Ovary (tissue), 9 donors: Measurements from ENCODE around the gene PREB. TPM values are rescaled to one million over a fixed set of nuclear protein-coding genes. Genes with fewer than 3 reads are reported as not detected.

Experiments used
- DNase-seq, 5 donors: peaks; one replicate each; pipeline ENCODE4 v3.0.0-alpha.2; 2019 to 2020
- H3K27ac ChIP-seq, 2 donors: fragments of 200-600 bp; one replicate each; pipeline versions ENCODE4 v1.5.1 to v1.8.0; 2019 to 2022
- H3K27me3 ChIP-seq: fragments of 200-600 bp; one replicate; pipeline ENCODE4 v1.8.0; 2022
- H3K36me3 ChIP-seq: fragments of 200-600 bp; sonication (generic); one replicate; pipeline ENCODE4 v1.5.1; 2019
- H3K4me1 ChIP-seq: one replicate; pipeline ENCODE4 v1.8.1; 2013; ENCODE audit warnings: mild to moderate bottlenecking, moderate library complexity; ENCODE audit not compliant: insufficient read depth
- H3K4me3 ChIP-seq: fragments of 200-600 bp; sonication (generic); one replicate; pipeline ENCODE4 v1.5.1; 2017
- H3K9me3 ChIP-seq, 2 donors: fragments of 200-600 bp in 1 of 2; sonication (generic) in 1 of 2; one replicate each; pipeline versions ENCODE4 v1.5.1 to v1.8.1; 2013 to 2019; ENCODE audit warnings: mild to moderate bottlenecking in 1 of 2, moderate library complexity in 1 of 2
- CTCF ChIP-seq, 3 donors: fragments of 450-650 bp in 2 of 3; fragments of 200-600 bp in 1 of 3; IDR thresholded peaks; one replicate each; pipeline versions ENCODE4 v1.5.1 to v1.8.0; 2016 to 2022; ENCODE audit warnings: antibody characterized with exemption in 3 of 3, mild to moderate bottlenecking in 1 of 3
- EP300 ChIP-seq: sonication (generic); formaldehyde crosslinking; IDR thresholded peaks from one replicate; pipeline ENCODE4 v1.6.1; 2017; ENCODE audit warnings: antibody characterized with exemption
- POLR2A ChIP-seq: fragments of 450-650 bp; IDR thresholded peaks from one replicate; pipeline ENCODE4 v1.6.1; 2017; ENCODE audit warnings: antibody characterized with exemption, mild to moderate bottlenecking, moderate library complexity
- WGBS, 3 donors: extraction: QIAGEN DNeasy Blood & Tissue Kit in 1 of 3; methylation state at CpG; one replicate each; pipeline versions ENCODE4 v1.1.5 to v1.1.7; 2013 to 2017; 5-methylcytosine and 5-hydroxymethylcytosine counted together
- intact Hi-C, 4 donors: fragments of 100-400 bp; cut with DNase I; formaldehyde crosslinking; loops; one replicate each; pipeline versions ENCODE4 v1.11.0 to v1.15.1; 2022 to 2023
- polyA plus RNA-seq, 2 donors: library from polyadenylated mRNA; stranded (reverse); fragments of 200-250 nt in 1 of 2; fragments of 350-450 nt in 1 of 2; fragmentation: Illumina TruSeq in 1 of 2; extraction: RNeasy Lipid Tissue Mini Kit (QIAGEN cat#74804) in 1 of 2; gene quantifications; one replicate each; pipeline ENCODE4 v1.2.3, GENCODE V29; 2013 to 2014
- total RNA-seq, 7 donors: library from RNA; depleted of rRNA in 2 of 7; stranded (reverse); fragments of >200 nt in 2 of 7; fragmentation: NEBNext Ultra II Directional in 3 of 7; extraction: Animal tissue kit (Norgen Biotek cat#: 25700) in 3 of 7; gene quantifications; one replicate each; pipeline versions ENCODE4 v1.1.0 to v1.2.4, GENCODE V29; 2016 to 2023
- donor health status: DM: no; HTN: no; CAD: no; lungs with moderate emphysema.
- donor health status: DM: no; HTN: no; CAD: no.
- donor health status: Bipolar disorder and iron deficiency.
- donor health status: DM: yes; HTN: yes; CAD: no.
- donor health status: DM: no; HTN: no; CAD: no.
- donor health status: DM: yes; HTN: yes; CAD: no.

The PREB gene
- total and polyA plus RNA-seq, 9 donors = 42.7 to 113 (median 67.2) TPM

- intact Hi-C loops = loop anchor here (2.0 to 10.0 kb wide), 5 partner anchors 36 to 125 kb away; partner anchors contain the start of genes AGBL5 (in 2 of the 4), MAPRE3 (in 2 of the 4) and TMEM214 (in 2 of the 4)
- H3K27ac ChIP-seq = no peak overlapping the region
- H3K4me3 ChIP-seq = no peak overlapping the region
- H3K4me1 ChIP-seq = peaks cover 3% of the 10 kb centered on the region
- no peak for DNase-seq
- TF ChIP-seq POLR2A = no peak
- TF ChIP-seq CTCF (IDR thresholded peaks at IDR 0.05) = no peak
- TF ChIP-seq EP300 = no peak
- no peaks in the 10 kb centered on the region for H3K36me3 ChIP-seq
- no peaks in the 10 kb centered on the region for H3K27me3 ChIP-seq
- WGBS, 3 donors = 67 to 75% (median 71%) methylated on average over 5 of the region's 5 CpGs
- no peaks in the 10 kb centered on the region for H3K9me3 ChIP-seq
Observed at GRCh38 chr2:27087823-27088410, 46.5 kb downstream of the PREB start.

- intact Hi-C loops = loop anchor here (2.0 to 10.0 kb wide), 5 partner anchors 35 to 124 kb away; partner anchors contain the start of genes AGBL5 (in 2 of the 4), MAPRE3 (in 2 of the 4) and TMEM214 (in 2 of the 4)
- TF ChIP-seq EP300 = no peak
- TF ChIP-seq POLR2A = no peak
- no peak for TF ChIP-seq CTCF (IDR thresholded peaks at IDR 0.05)
- H3K36me3 ChIP-seq = no peaks in the 10 kb centered on the region
- H3K4me3 ChIP-seq = peak within 1 kb of the TSS; percentile 61
- WGBS, 3 donors = 11 to 12% (median 11%) methylated on average over 42 to 54 of the region's 54 CpGs
- peak within 1 kb of the TSS; percentile 59 to 70 for H3K27ac ChIP-seq
- H3K27me3 ChIP-seq = no peaks in the 10 kb centered on the region
- DNase-seq = peak; percentile 54 to 73 (median 67)
- H3K4me1 ChIP-seq = peaks cover 3% of the 10 kb centered on the region
- no peaks in the 10 kb centered on the region for H3K9me3 ChIP-seq
Observed at GRCh38 chr2:27086724-27087593, 47.5 kb downstream of the PREB start, which contains the start of gene KHK. KHK (plus strand) TSS chr2:27086772; CDS start chr2:27087260, 488 bp downstream.

- no peaks in the 10 kb centered on the region for H3K36me3 ChIP-seq
- H3K9me3 ChIP-seq = no peaks in the 10 kb centered on the region
- H3K27me3 ChIP-seq = no peaks in the 10 kb centered on the region
- TF ChIP-seq EP300 (no peak), POLR2A (peak; percentile 43), CTCF (IDR thresholded peaks at IDR 0.05) (peak; percentile 73 to 97 (median 97))
- WGBS, 3 donors = 1% methylated on average over 44 to 81 of the region's 81 CpGs
- peaks cover 8% of the 10 kb centered on the region for H3K4me1 ChIP-seq
- intact Hi-C loops = loop anchor here (2.0 to 10.0 kb wide), 5 partner anchors 34 to 123 kb away; partner anchors contain the start of genes AGBL5 (in 2 of the 4), MAPRE3 (in 2 of the 4) and TMEM214 (in 2 of the 4)
- H3K4me3 ChIP-seq = peak overlapping the region; percentile 61
- peak; percentile 93 to 98 (median 95) for DNase-seq
- H3K27ac ChIP-seq = peak overlapping the region; percentile 59 to 70
Observed at GRCh38 chr2:27086090-27086723, 48.2 kb downstream of the PREB start.

- TF ChIP-seq EP300 = no peak
- peak in 1 of 3 donors; percentile 41 for TF ChIP-seq CTCF (IDR thresholded peaks at IDR 0.05)
- no peak for TF ChIP-seq POLR2A
- Histone ChIP-seq H3K36me3 (no peaks in the 10 kb centered on the region), H3K9me3 (no peaks in the 10 kb centered on the region), H3K4me1 (peaks cover 9% of the 10 kb centered on the region), H3K4me3 (peak overlapping the region; percentile 61), H3K27me3 (no peaks in the 10 kb centered on the region), H3K27ac (peak overlapping the region; percentile 59 to 70)
- 4 to 10% (median 6%) methylated on average over 8 to 38 of the region's 38 CpGs for WGBS, 3 donors
- intact Hi-C loops = loop anchor here (2.0 to 10.0 kb wide), 5 partner anchors 33 to 123 kb away; partner anchors contain the start of genes AGBL5 (in 2 of the 4), MAPRE3 (in 2 of the 4) and TMEM214 (in 2 of the 4)
- DNase-seq = peak; percentile 78 to 84 (median 78)
Observed at GRCh38 chr2:27085673-27086089, 48.8 kb downstream of the PREB start.
